ENCODE measurements around the gene SBF2. TPM values are rescaled to one million over a fixed set of nuclear protein-coding genes. Genes with fewer than 3 reads are reported as not detected.

SBF2 gene
- total RNA-seq, 1 donor from 2014 or later = 30.7 TPM

GRCh38 chr11:9753021-9753420 lies 541.0 kb downstream of the SBF2 start:
- Mint-ChIP-seq H3K9me3 (ENCODE audit: unreplicated experiment) (no peaks in the 10 kb centered on the region), H3K36me3 (ENCODE audit: unreplicated experiment) (no peaks in the 10 kb centered on the region), H3K4me1 (ENCODE audit: low read depth, unreplicated experiment) (no peaks in the 10 kb centered on the region), H3K27me3 (ENCODE audit: unreplicated experiment) (peaks cover 2% of the 10 kb centered on the region), H3K27ac (ENCODE audit: unreplicated experiment) (no peak overlapping the region), H3K4me3 (ENCODE audit: unreplicated experiment) (no peak overlapping the region)
- no peak for DNase-seq
- no peak for TF ChIP-seq CTCF (IDR thresholded peaks at IDR 0.05; ENCODE audit: partially characterized antibody, unreplicated experiment)

GRCh38 chr11:9752091-9752490 lies 541.9 kb downstream of the SBF2 start:
- Mint-ChIP-seq H3K4me3 (ENCODE audit: unreplicated experiment) (no peak overlapping the region), H3K9me3 (ENCODE audit: unreplicated experiment) (no peaks in the 10 kb centered on the region), H3K4me1 (ENCODE audit: low read depth, unreplicated experiment) (no peaks in the 10 kb centered on the region), H3K36me3 (ENCODE audit: unreplicated experiment) (no peaks in the 10 kb centered on the region), H3K27ac (ENCODE audit: unreplicated experiment) (no peak overlapping the region), H3K27me3 (ENCODE audit: unreplicated experiment) (peaks cover 2% of the 10 kb centered on the region)
- no peak for TF ChIP-seq CTCF (IDR thresholded peaks at IDR 0.05; ENCODE audit: partially characterized antibody, unreplicated experiment)
- no peak for DNase-seq

- Mint-ChIP-seq H3K27ac (ENCODE audit: unreplicated experiment) (no peak overlapping the region), H3K9me3 (ENCODE audit: unreplicated experiment) (no peaks in the 10 kb centered on the region), H3K4me1 (ENCODE audit: low read depth, unreplicated experiment) (no peaks in the 10 kb centered on the region), H3K36me3 (ENCODE audit: unreplicated experiment) (no peaks in the 10 kb centered on the region), H3K27me3 (ENCODE audit: unreplicated experiment) (no peaks in the 10 kb centered on the region), H3K4me3 (ENCODE audit: unreplicated experiment) (no peak overlapping the region)
- no peak for DNase-seq
- TF ChIP-seq CTCF (IDR thresholded peaks at IDR 0.05; ENCODE audit: partially characterized antibody, unreplicated experiment) = no peak
Measured at GRCh38 chr11:9750551-9750950, 543.5 kb downstream of the SBF2 start.

GRCh38 chr11:9748361-9748970 lies 545.6 kb downstream of the SBF2 start:
- TF ChIP-seq CTCF (IDR thresholded peaks at IDR 0.05; ENCODE audit: partially characterized antibody, unreplicated experiment) = peak; percentile 27
- no peaks in the 10 kb centered on the region for H3K27me3 Mint-ChIP-seq (ENCODE audit: unreplicated experiment)
- no peaks in the 10 kb centered on the region for H3K9me3 Mint-ChIP-seq (ENCODE audit: unreplicated experiment)
- H3K27ac Mint-ChIP-seq (ENCODE audit: unreplicated experiment) = no peak overlapping the region
- no peak for DNase-seq
- no peaks in the 10 kb centered on the region for H3K4me1 Mint-ChIP-seq (ENCODE audit: low read depth, unreplicated experiment)
- no peaks in the 10 kb centered on the region for H3K36me3 Mint-ChIP-seq (ENCODE audit: unreplicated experiment)
- no peak overlapping the region for H3K4me3 Mint-ChIP-seq (ENCODE audit: unreplicated experiment)

GRCh38 chr11:9747828-9748227 lies 546.2 kb downstream of the SBF2 start:
- no peaks in the 10 kb centered on the region for H3K9me3 Mint-ChIP-seq (ENCODE audit: unreplicated experiment)
- H3K27ac Mint-ChIP-seq (ENCODE audit: unreplicated experiment) = no peak overlapping the region
- H3K4me3 Mint-ChIP-seq (ENCODE audit: unreplicated experiment) = no peak overlapping the region
- H3K36me3 Mint-ChIP-seq (ENCODE audit: unreplicated experiment) = no peaks in the 10 kb centered on the region
- DNase-seq = no peak
- no peaks in the 10 kb centered on the region for H3K4me1 Mint-ChIP-seq (ENCODE audit: low read depth, unreplicated experiment)
- no peaks in the 10 kb centered on the region for H3K27me3 Mint-ChIP-seq (ENCODE audit: unreplicated experiment)
- TF ChIP-seq CTCF (IDR thresholded peaks at IDR 0.05; ENCODE audit: partially characterized antibody, unreplicated experiment) = no peak

All from glutamatergic neuron (in vitro differentiated cells).